ENCODE data around the gene ATP2B3. TPM values are rescaled to one million over a fixed set of nuclear protein-coding genes. Genes with fewer than 3 reads are reported as not detected.

ATP2B3 gene
- total RNA-seq, 1 donor from 2014 or later, result 0.10 TPM

GRCh38 chrX:153590961-153591956 is 73.8 kb downstream of the ATP2B3 start:
- Mint-ChIP-seq H3K4me3 (ENCODE audit: unreplicated experiment) (no peak overlapping the region), H3K36me3 (ENCODE audit: low read depth, unreplicated experiment) (peaks cover 22% of the 10 kb centered on the region), H3K27me3 (ENCODE audit: unreplicated experiment) (no peaks in the 10 kb centered on the region), H3K4me1 (ENCODE audit: unreplicated experiment) (no peaks in the 10 kb centered on the region), H3K27ac (ENCODE audit: unreplicated experiment) (no peak overlapping the region), H3K9me3 (ENCODE audit: unreplicated experiment) (no peaks in the 10 kb centered on the region)
- DNase-seq (ENCODE audit: low spot score), result no peak
- TF ChIP-seq, protein P1, sequence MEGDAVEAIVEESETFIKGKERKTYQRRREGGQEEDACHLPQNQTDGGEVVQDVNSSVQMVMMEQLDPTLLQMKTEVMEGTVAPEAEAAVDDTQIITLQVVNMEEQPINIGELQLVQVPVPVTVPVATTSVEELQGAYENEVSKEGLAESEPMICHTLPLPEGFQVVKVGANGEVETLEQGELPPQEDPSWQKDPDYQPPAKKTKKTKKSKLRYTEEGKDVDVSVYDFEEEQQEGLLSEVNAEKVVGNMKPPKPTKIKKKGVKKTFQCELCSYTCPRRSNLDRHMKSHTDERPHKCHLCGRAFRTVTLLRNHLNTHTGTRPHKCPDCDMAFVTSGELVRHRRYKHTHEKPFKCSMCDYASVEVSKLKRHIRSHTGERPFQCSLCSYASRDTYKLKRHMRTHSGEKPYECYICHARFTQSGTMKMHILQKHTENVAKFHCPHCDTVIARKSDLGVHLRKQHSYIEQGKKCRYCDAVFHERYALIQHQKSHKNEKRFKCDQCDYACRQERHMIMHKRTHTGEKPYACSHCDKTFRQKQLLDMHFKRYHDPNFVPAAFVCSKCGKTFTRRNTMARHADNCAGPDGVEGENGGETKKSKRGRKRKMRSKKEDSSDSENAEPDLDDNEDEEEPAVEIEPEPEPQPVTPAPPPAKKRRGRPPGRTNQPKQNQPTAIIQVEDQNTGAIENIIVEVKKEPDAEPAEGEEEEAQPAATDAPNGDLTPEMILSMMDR (IDR thresholded peaks at IDR 0.05; ENCODE audit: unreplicated experiment), result no peak

DNA sequence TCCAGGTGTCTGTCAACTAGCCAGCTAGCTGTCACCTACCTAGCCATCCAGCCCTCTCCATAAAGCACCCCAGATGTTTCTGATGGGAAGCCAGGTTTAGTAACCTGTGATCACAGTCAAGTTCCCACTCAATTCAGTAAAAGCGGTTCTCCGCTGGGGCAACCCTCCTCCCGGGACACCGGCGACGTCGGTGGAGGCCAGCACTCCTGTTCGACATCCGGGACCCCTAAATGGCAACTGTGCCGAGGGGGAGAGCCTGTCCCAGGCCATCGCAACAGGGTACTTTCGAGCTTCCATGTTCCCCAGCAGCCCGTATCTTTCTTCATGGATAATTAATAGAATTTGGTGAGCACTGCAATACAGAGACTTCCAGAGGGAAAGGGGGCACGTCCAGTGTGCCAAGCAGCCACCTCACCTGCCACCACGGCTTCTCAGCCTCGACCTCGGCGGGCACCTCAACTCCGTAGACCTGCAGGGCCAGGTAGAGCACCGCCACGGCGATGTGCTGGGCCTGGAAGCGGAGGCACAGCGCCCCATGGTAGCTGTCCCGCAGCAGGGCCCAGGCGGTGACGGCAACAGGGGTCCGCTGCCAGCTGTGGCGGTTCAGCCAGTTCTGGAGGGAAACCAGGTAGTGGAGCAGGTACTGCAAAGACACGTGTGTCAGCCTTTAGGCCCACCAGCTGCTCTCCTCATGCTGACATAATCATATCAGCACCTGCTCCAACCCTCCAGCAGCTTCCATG is 74.8 kb downstream of the ATP2B3 start:
- TF ChIP-seq, protein P1 (IDR thresholded peaks at IDR 0.05; ENCODE audit: unreplicated experiment), result no peak
- DNase-seq (ENCODE audit: low spot score), result no peak
- Mint-ChIP-seq H3K36me3 (ENCODE audit: low read depth, unreplicated experiment) (peaks cover 19% of the 10 kb centered on the region), H3K4me3 (ENCODE audit: unreplicated experiment) (no peak overlapping the region), H3K27ac (ENCODE audit: unreplicated experiment) (no peak overlapping the region), H3K9me3 (ENCODE audit: unreplicated experiment) (no peaks in the 10 kb centered on the region), H3K4me1 (ENCODE audit: unreplicated experiment) (no peaks in the 10 kb centered on the region), H3K27me3 (ENCODE audit: unreplicated experiment) (no peaks in the 10 kb centered on the region)

- H3K27ac Mint-ChIP-seq (ENCODE audit: unreplicated experiment), result no peak overlapping the region
- no peak for DNase-seq (ENCODE audit: low spot score)
- H3K9me3 Mint-ChIP-seq (ENCODE audit: unreplicated experiment), result no peaks in the 10 kb centered on the region
- no peaks in the 10 kb centered on the region for H3K4me1 Mint-ChIP-seq (ENCODE audit: unreplicated experiment)
- no peak overlapping the region for H3K4me3 Mint-ChIP-seq (ENCODE audit: unreplicated experiment)
- H3K27me3 Mint-ChIP-seq (ENCODE audit: unreplicated experiment), result no peaks in the 10 kb centered on the region
- TF ChIP-seq, protein P1 (IDR thresholded peaks at IDR 0.05; ENCODE audit: unreplicated experiment), result no peak
- peaks cover 17% of the 10 kb centered on the region for H3K36me3 Mint-ChIP-seq (ENCODE audit: low read depth, unreplicated experiment)
Measured at GRCh38 chrX:153592966-153593688, 75.7 kb downstream of the ATP2B3 start.

GRCh38 chrX:153593811-153594500 is 76.5 kb downstream of the ATP2B3 start:
- no peaks in the 10 kb centered on the region for H3K4me1 Mint-ChIP-seq (ENCODE audit: unreplicated experiment)
- peaks cover 13% of the 10 kb centered on the region for H3K36me3 Mint-ChIP-seq (ENCODE audit: low read depth, unreplicated experiment)
- DNase-seq (ENCODE audit: low spot score), result no peak
- no peaks in the 10 kb centered on the region for H3K9me3 Mint-ChIP-seq (ENCODE audit: unreplicated experiment)
- H3K27me3 Mint-ChIP-seq (ENCODE audit: unreplicated experiment), result no peaks in the 10 kb centered on the region
- no peak overlapping the region for H3K4me3 Mint-ChIP-seq (ENCODE audit: unreplicated experiment)
- no peak overlapping the region for H3K27ac Mint-ChIP-seq (ENCODE audit: unreplicated experiment)
- TF ChIP-seq, protein P1 (IDR thresholded peaks at IDR 0.05; ENCODE audit: unreplicated experiment), result no peak
